Kidney epithelial cell (primary cell): ENCODE measurements around the gene ITGB5. TPM values are rescaled to one million over a fixed set of nuclear protein-coding genes. Genes with fewer than 3 reads are reported as not detected.
"Not testable (repeated sequence)": the region's sequence is repeated elsewhere in the genome, so short reads cannot be mapped to it uniquely, and the experiment has no call there.

Experiments
- DNase-seq: peaks from one replicate; pipeline ENCODE4 v3.0.0-alpha.2; 2010; ENCODE audit warnings: low read depth
- H3K27me3 ChIP-seq: 2 replicates; pipeline ENCODE4 v1.6.0; 2011; ENCODE audit warnings: low read length; ENCODE audit not compliant: control insufficient read depth, insufficient read depth
- H3K36me3 ChIP-seq: 2 replicates; pipeline ENCODE4 v1.5.1; 2011; ENCODE audit warnings: low read length; ENCODE audit not compliant: control insufficient read depth, insufficient read depth
- H3K4me3 ChIP-seq: 2 replicates; pipeline ENCODE4 v1.5.1; 2011; ENCODE audit warnings: low read depth, mild to moderate bottlenecking, control low read depth, low read length
- total RNA-seq: library from RNA; depleted of rRNA; stranded (reverse); fragments of >200 nt; gene quantifications from 2 replicates; pipeline ENCODE4 v1.2.3, GENCODE V29; 2015
- TF ChIP-seq, protein P1 (sequence below): IDR thresholded peaks from 2 replicates; pipeline ENCODE4 v1.5.1; 2011; ENCODE audit warnings: mild to moderate bottlenecking, moderate library complexity, low read length, control low read depth, inconsistent platforms; ENCODE audit not compliant: insufficient read depth, poor library complexity, severe bottlenecking

Gene ITGB5
- total RNA-seq, 1 donor from 2014 or later: 86.0 TPM

DNA sequence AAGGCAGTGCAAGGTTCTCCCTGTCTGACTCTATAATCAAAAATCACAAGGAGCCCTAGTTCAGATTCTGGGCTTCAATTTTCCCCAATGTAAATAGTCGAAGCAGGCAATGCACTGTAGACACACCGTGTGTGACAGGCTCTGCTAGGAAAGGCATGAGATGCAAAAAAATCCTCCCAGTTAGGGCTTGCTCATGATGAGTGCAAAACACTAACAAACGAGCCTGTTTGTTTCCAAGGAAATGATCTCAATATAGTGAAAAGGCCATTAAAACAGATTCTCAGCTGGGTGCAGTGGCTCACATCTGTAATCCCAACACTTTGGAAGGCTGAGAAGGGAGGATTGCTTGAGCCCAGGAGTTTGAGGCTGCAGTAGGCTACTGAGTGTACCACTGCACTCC, 101.2 kb downstream of the ITGB5 start:
- Histone ChIP-seq H3K36me3 (peaks cover 1% of the 10 kb centered on the region), H3K27me3 (no peaks in the 10 kb centered on the region), H3K4me3 (no peak overlapping the region)
- DNase-seq: no peak
- TF ChIP-seq, protein P1, sequence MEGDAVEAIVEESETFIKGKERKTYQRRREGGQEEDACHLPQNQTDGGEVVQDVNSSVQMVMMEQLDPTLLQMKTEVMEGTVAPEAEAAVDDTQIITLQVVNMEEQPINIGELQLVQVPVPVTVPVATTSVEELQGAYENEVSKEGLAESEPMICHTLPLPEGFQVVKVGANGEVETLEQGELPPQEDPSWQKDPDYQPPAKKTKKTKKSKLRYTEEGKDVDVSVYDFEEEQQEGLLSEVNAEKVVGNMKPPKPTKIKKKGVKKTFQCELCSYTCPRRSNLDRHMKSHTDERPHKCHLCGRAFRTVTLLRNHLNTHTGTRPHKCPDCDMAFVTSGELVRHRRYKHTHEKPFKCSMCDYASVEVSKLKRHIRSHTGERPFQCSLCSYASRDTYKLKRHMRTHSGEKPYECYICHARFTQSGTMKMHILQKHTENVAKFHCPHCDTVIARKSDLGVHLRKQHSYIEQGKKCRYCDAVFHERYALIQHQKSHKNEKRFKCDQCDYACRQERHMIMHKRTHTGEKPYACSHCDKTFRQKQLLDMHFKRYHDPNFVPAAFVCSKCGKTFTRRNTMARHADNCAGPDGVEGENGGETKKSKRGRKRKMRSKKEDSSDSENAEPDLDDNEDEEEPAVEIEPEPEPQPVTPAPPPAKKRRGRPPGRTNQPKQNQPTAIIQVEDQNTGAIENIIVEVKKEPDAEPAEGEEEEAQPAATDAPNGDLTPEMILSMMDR: no peak

DNA sequence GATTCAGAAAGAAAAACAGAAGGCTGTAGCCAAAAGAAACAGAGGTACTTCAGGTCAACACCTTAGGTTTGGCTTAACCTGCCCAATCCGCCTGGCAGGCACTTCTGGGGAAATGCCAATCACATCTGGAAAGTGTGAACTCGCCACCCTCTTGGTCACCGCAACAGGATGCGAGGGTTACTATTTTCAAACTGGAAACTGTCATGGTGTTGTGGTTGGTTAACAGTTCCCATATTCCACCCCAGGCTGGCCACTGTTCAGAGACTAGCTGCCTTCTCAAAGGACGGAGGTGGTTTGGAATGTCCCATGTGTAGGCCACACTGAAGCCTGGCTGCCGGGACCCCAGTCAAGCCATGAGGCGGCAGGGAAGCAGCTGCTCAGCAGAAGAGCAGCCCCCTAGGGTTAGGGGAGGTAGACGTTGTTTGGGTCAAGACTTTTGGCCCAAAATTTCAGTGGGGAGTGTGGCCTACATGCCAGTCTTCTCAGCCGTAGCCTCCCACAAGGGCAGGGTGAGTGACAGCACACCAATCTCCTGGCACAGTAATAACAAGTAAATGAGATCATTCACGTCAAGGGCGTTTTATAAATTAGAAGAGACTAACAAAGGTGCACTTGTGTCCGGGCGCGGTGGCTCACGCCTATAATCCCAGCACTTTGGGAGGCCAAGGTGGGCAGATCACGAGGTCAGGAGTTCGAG, 102.3 kb downstream of the ITGB5 start:
- Histone ChIP-seq H3K36me3 (no peaks in the 10 kb centered on the region), H3K27me3 (no peaks in the 10 kb centered on the region), H3K4me3 (no peak overlapping the region)
- TF ChIP-seq, protein P1: no peak
- no peak for DNase-seq

GRCh38 chr3:124783696-124784095, 103.5 kb downstream of the ITGB5 start:
- H3K27me3 ChIP-seq: no peaks in the 10 kb centered on the region
- TF ChIP-seq, protein P1: no peak
- no peak for DNase-seq
- no peaks in the 10 kb centered on the region for H3K36me3 ChIP-seq
- H3K4me3 ChIP-seq: no peak overlapping the region

GRCh38 chr3:124782377-124782712, 104.8 kb downstream of the ITGB5 start:
- DNase-seq, H3K36me3 ChIP-seq: not testable (repeated sequence)

GRCh38 chr3:124781476-124782376, 105.4 kb downstream of the ITGB5 start:
- no peak overlapping the region for H3K4me3 ChIP-seq
- TF ChIP-seq, protein P1: no peak
- DNase-seq: no peak
- H3K36me3 ChIP-seq: no peaks in the 10 kb centered on the region
- H3K27me3 ChIP-seq: no peaks in the 10 kb centered on the region

More at GRCh38 chr3:124782377-124782712, 104.8 kb downstream of the ITGB5 start:
- H3K4me3 ChIP-seq, H3K27me3 ChIP-seq: not testable (repeated sequence)

DNA sequence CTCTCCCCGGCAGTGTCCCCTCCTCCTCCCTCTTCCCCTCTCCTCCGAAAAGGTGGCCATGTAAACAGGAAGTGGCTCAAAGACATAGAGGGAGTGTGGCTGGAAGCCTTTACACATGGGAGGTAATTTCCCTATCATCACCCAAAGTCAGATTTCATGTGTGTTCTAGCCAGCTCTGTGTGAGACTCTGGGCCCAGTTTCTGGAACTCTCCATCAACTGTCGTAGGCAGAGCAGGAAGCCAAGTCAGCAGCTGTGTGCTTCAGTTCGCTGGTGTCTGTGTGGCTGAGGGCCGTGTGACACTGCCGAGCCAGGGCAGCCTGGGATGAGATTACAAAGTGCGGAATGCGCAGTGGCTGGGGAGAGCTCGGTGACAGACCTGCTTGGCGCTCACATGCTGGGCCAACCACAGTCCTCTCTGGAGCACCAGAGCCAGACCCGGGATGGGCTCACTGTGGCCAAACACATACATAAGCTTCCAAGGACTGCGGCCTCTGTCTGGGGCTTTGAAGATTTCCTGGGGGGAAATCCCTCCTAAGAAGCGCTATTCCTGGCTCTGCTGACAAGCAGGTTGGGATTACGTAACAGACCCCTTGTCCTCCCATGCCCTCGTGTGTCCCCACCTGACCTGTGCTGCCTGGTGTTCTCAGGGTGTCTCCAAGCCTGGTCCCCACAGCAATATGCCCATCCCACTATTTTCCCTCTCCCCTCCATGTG, 106.2 kb downstream of the ITGB5 start:
- H3K27me3 ChIP-seq: no peaks in the 10 kb centered on the region
- TF ChIP-seq, protein P1: no peak
- no peaks in the 10 kb centered on the region for H3K36me3 ChIP-seq
- DNase-seq: no peak
- no peak overlapping the region for H3K4me3 ChIP-seq
